Measurements from ENCODE around the gene WWOX.

Gene WWOX

GRCh38 chr16:78140818-78141466 is 41.5 kb downstream of the WWOX start:
- no peak overlapping the region for H3K4me3 ChIP-seq (ENCODE audit: low read length)
- no peak for TF ChIP-seq ZNF274 (IDR thresholded peaks at IDR 0.05; ENCODE audit: low read depth, low read length)

- no peak for TF ChIP-seq ZNF274 (IDR thresholded peaks at IDR 0.05; ENCODE audit: low read depth, low read length)
- no peak overlapping the region for H3K4me3 ChIP-seq (ENCODE audit: low read length)
Observed at GRCh38 chr16:78142788-78143187, 43.3 kb downstream of the WWOX start.

GRCh38 chr16:78146807-78147206 is 47.4 kb downstream of the WWOX start:
- TF ChIP-seq ZNF274 (IDR thresholded peaks at IDR 0.05; ENCODE audit: low read depth, low read length), result no peak
- no peak overlapping the region for H3K4me3 ChIP-seq (ENCODE audit: low read length)

GRCh38 chr16:78147911-78148401 is 48.5 kb downstream of the WWOX start:
- H3K4me3 ChIP-seq (ENCODE audit: low read length), result no peak overlapping the region
- TF ChIP-seq ZNF274 (IDR thresholded peaks at IDR 0.05; ENCODE audit: low read depth, low read length), result no peak

- no peak overlapping the region for H3K4me3 ChIP-seq (ENCODE audit: low read length)
- no peak for TF ChIP-seq ZNF274 (IDR thresholded peaks at IDR 0.05; ENCODE audit: low read depth, low read length)
Observed at GRCh38 chr16:78150233-78150632, 50.8 kb downstream of the WWOX start.

- H3K4me3 ChIP-seq (ENCODE audit: low read length), result no peak overlapping the region
- TF ChIP-seq ZNF274 (IDR thresholded peaks at IDR 0.05; ENCODE audit: low read depth, low read length), result no peak
Observed at GRCh38 chr16:78154729-78155461, 55.4 kb downstream of the WWOX start.

- TF ChIP-seq ZNF274 (IDR thresholded peaks at IDR 0.05; ENCODE audit: low read depth, low read length), result no peak
- H3K4me3 ChIP-seq (ENCODE audit: low read length), result no peak overlapping the region
Observed at GRCh38 chr16:78155791-78156345, 56.4 kb downstream of the WWOX start.

- H3K4me3 ChIP-seq (ENCODE audit: low read length), result no peak overlapping the region
- TF ChIP-seq ZNF274 (IDR thresholded peaks at IDR 0.05; ENCODE audit: low read depth, low read length), result no peak
Observed at GRCh38 chr16:78161023-78161729, 61.7 kb downstream of the WWOX start.

- TF ChIP-seq ZNF274 (IDR thresholded peaks at IDR 0.05; ENCODE audit: low read depth, low read length), result no peak
- no peak overlapping the region for H3K4me3 ChIP-seq (ENCODE audit: low read length)
Observed at GRCh38 chr16:78163772-78164670, 64.6 kb downstream of the WWOX start.

- no peak for TF ChIP-seq ZNF274 (IDR thresholded peaks at IDR 0.05; ENCODE audit: low read depth, low read length)
- H3K4me3 ChIP-seq (ENCODE audit: low read length), result no peak overlapping the region
Observed at GRCh38 chr16:78170494-78170933, 71.1 kb downstream of the WWOX start.

GRCh38 chr16:78175287-78175686 is 75.8 kb downstream of the WWOX start:
- no peak overlapping the region for H3K4me3 ChIP-seq (ENCODE audit: low read length)
- no peak for TF ChIP-seq ZNF274 (IDR thresholded peaks at IDR 0.05; ENCODE audit: low read depth, low read length)

- TF ChIP-seq ZNF274 (IDR thresholded peaks at IDR 0.05; ENCODE audit: low read depth, low read length), result no peak
- no peak overlapping the region for H3K4me3 ChIP-seq (ENCODE audit: low read length)
Observed at GRCh38 chr16:78176435-78176834, 77.0 kb downstream of the WWOX start.

GRCh38 chr16:78177218-78177617 is 77.8 kb downstream of the WWOX start:
- no peak for TF ChIP-seq ZNF274 (IDR thresholded peaks at IDR 0.05; ENCODE audit: low read depth, low read length)
- no peak overlapping the region for H3K4me3 ChIP-seq (ENCODE audit: low read length)

Measured in GM08714 (cell line).